Measurements from ENCODE around the gene ADAM11.

Gene ADAM11

DNA sequence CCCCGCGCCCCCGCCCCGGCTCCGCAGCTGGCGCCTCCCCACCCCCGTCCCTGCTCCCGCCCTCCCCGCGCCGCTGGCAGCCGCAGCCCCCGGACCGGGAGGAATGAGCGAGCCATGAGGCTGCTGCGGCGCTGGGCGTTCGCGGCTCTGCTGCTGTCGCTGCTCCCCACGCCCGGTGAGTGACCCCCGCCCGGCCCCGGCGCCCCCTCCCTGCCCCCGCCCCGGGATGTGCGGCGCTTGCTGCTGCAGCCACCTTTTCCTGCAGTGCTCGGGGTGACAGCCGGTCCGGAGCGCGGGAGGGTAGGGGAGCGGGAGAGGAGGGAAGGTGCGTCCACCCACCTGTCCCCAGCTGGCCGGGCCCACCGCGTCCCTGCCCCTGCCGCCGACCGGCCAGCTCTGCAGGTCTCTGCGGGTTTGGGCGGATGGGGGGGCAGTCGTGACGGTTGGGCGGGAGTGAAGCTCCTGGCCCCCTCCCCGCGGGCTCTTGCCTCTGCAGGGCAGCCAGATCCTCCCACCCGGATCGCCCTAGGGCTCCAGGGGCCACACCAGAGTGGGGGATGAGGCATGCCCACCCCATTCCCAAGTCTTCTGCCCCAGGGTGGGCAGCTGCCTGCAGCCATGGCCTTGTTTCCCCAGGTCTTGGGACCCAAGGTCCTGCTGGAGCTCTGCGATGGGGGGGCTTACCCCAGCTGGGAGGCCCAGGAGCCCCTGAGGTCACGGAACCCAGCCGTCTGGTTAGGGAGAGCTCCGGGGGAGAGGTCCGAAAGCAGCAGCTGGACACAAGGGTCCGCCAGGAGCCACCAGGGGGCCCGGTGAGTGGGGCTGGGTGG is 513 bp downstream of the ADAM11 start:
- H3K9me3 ChIP-seq (replicated peaks; ENCODE audit: low read length) = no peaks in the 10 kb centered on the region
- H3K9ac ChIP-seq (ENCODE audit: low read depth, low read length) = no peak overlapping the region
- H3K4me1 ChIP-seq (ENCODE audit: control insufficient read depth, insufficient read depth, low read length) = peaks cover 8% of the 10 kb centered on the region
- H3K4me3 ChIP-seq (ENCODE audit: low read length) = peak overlapping the region; percentile 58
- H3K27me3 ChIP-seq (ENCODE audit: control insufficient read depth, insufficient read depth, low read length) = peaks cover 40% of the 10 kb centered on the region
- H3K4me2 ChIP-seq (ENCODE audit: low read length) = peak overlapping the region; percentile 73
- no peaks in the 10 kb centered on the region for H3K36me3 ChIP-seq (ENCODE audit: insufficient read depth, low read length)

DNA sequence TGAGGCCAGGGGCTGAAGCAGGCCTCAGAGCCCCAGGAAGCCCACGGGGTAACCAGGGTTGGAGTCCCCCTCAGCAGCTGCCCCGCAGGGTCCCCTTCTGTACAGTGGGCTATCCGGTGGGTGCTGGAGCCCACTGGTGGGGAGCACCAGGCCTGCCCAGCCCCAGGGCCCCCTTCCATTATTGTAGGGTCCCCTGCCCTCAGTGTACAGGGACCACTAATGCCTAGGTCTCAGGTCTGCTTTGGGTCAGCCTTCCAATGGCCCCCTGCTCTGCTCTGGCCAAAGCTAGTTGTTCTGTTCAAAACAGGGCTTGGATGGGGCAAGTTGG is 1.1 kb downstream of the ADAM11 start:
- H3K4me1 ChIP-seq (ENCODE audit: control insufficient read depth, insufficient read depth, low read length) = peaks cover 8% of the 10 kb centered on the region
- no peak overlapping the region for H3K4me2 ChIP-seq (ENCODE audit: low read length)
- no peak overlapping the region for H3K4me3 ChIP-seq (ENCODE audit: low read length)
- peaks cover 44% of the 10 kb centered on the region for H3K27me3 ChIP-seq (ENCODE audit: control insufficient read depth, insufficient read depth, low read length)
- no peaks in the 10 kb centered on the region for H3K9me3 ChIP-seq (replicated peaks; ENCODE audit: low read length)
- no peak overlapping the region for H3K9ac ChIP-seq (ENCODE audit: low read depth, low read length)
- no peaks in the 10 kb centered on the region for H3K36me3 ChIP-seq (ENCODE audit: insufficient read depth, low read length)

DNA sequence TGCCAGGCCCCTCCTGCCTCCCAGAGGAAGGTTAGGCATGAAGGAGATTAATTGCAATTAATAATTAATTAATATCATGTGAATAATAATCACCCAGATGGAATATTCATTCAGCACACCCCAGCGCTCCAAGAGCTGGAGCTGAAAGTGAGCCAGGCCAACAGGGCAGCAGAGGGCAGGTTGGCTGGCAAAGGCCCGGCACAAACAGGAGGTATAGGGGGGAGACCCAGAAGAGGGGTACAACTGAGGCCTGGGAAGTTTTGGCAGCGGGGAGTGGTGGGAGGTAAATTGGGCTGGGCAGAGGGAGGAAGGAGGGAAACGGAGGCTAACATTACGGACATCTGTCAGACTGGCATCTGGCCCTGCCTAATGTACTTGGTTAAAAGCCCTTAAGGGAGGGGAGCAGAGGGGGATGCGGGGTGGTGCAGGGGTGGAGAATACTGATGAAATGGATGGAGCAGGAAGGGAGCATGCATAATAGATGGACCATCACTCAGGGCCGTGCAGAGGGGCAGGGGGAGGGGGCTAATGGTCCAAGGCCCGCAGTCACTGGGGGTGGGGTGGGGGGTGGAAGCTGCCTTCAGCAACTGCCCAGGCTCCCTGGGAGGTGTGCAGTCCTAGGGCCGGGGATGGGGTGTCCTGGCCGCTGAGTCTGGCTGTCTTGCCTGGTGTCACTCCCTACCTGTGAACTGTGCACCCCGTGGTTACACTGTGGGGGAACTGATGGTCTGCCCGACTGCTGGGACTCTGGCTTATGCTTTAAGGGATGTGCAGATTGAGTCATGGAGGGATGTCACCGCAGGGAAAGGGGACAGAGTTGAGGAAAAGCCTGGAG is 1.9 kb downstream of the ADAM11 start:
- Histone ChIP-seq H3K36me3 (ENCODE audit: insufficient read depth, low read length) (no peaks in the 10 kb centered on the region), H3K4me3 (ENCODE audit: low read length) (no peak overlapping the region), H3K27me3 (ENCODE audit: control insufficient read depth, insufficient read depth, low read length) (peaks cover 44% of the 10 kb centered on the region), H3K9me3 (replicated peaks; ENCODE audit: low read length) (no peaks in the 10 kb centered on the region), H3K9ac (ENCODE audit: low read depth, low read length) (no peak overlapping the region), H3K4me2 (ENCODE audit: low read length) (no peak overlapping the region), H3K4me1 (ENCODE audit: control insufficient read depth, insufficient read depth, low read length) (peaks cover 8% of the 10 kb centered on the region)

DNA sequence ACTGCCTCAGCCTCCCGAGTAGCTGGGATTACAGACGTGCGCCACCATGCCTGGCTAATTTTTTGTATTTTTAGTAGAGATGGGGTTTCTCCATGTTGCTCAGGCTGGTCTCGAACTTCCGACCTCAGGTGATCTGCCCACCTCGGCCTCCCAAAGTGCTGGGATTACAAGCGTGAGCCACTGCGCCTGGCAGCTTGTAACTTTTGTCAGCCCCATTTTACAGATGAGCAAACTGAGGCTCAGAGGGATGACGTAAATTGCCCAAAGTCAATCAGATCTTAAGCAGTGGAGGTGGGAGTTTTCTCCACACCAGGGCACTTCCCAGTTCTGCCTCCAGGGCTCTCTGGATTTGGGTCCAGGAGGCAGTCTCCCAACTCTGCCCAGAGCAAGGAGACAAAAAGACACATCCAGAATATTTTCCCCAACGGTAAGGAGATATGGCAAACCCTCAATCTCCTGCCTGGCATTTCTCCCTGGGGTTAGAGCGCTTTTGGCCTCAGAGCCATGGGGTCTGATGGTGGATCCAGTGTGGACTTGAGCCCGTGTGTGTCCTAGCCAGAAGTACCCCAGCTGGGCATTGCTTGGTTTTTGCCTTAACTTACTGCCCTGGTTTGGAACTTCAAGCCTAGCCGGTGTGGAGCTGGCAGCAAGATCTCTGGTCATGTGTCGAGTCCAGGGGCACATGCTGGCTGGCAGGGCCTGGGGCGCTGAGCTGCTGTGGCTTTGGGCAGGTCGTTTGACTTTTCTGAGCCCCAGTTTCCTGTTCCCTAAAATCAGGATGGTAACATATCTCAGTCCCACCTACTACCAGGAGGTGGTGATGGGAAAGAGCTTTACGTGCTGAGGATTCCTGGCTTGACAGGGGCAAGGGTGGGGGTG is 3.4 kb downstream of the ADAM11 start:
- Histone ChIP-seq H3K36me3 (ENCODE audit: insufficient read depth, low read length) (no peaks in the 10 kb centered on the region), H3K4me1 (ENCODE audit: control insufficient read depth, insufficient read depth, low read length) (peaks cover 8% of the 10 kb centered on the region), H3K4me3 (ENCODE audit: low read length) (no peak overlapping the region), H3K9ac (ENCODE audit: low read depth, low read length) (no peak overlapping the region), H3K9me3 (replicated peaks; ENCODE audit: low read length) (no peaks in the 10 kb centered on the region), H3K4me2 (ENCODE audit: low read length) (no peak overlapping the region), H3K27me3 (ENCODE audit: control insufficient read depth, insufficient read depth, low read length) (peaks cover 53% of the 10 kb centered on the region)

DNA sequence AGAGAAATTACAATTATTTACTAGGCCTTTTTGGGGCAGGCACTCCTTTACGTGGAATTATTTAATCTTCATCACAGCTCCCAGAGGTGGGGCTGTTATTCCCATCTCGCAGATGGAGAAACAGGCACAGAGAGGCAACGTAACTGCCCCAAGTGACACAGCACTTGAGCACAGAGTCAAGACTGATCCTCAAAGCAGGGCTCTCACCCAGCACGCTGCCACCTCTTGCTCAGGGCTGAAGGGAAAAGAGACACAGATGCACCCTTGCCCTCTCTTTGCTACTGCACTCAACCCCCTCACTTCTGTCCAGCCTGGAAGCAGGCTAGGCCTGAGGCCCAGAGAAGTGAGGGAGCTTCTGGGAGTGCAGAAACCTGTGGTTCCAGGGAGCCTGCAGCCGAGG is 4.4 kb downstream of the ADAM11 start:
- H3K4me2 ChIP-seq (ENCODE audit: low read length) = no peak overlapping the region
- H3K4me3 ChIP-seq (ENCODE audit: low read length) = no peak overlapping the region
- no peak overlapping the region for H3K9ac ChIP-seq (ENCODE audit: low read depth, low read length)
- peaks cover 44% of the 10 kb centered on the region for H3K27me3 ChIP-seq (ENCODE audit: control insufficient read depth, insufficient read depth, low read length)
- H3K36me3 ChIP-seq (ENCODE audit: insufficient read depth, low read length) = no peaks in the 10 kb centered on the region
- peaks cover 8% of the 10 kb centered on the region for H3K4me1 ChIP-seq (ENCODE audit: control insufficient read depth, insufficient read depth, low read length)
- H3K9me3 ChIP-seq (replicated peaks; ENCODE audit: low read length) = no peaks in the 10 kb centered on the region

DNA sequence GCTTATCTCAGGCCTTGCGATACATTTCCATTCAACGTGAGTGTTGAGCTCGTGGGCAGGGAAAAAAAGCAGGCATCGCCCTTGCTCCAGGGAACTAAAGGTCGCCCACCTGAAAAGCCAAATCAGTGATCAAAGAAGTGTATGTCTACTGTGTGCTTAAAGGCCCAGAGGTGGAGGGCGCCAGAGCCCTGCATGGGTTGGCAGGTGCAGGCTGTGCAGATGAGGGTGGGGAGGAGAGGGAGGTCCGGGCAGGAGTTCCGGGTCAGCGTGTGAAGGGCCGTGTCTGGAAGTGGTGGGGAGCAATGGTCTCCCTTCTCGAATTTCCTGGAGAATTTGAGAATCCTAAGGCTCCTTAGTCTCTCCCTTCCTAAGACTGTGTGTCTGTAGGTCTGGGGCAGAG is 7.2 kb downstream of the ADAM11 start:
- no peak overlapping the region for H3K4me3 ChIP-seq (ENCODE audit: low read length)
- peaks cover 29% of the 10 kb centered on the region for H3K27me3 ChIP-seq (ENCODE audit: control insufficient read depth, insufficient read depth, low read length)
- H3K9me3 ChIP-seq (replicated peaks; ENCODE audit: low read length) = no peaks in the 10 kb centered on the region
- H3K36me3 ChIP-seq (ENCODE audit: insufficient read depth, low read length) = no peaks in the 10 kb centered on the region
- H3K4me1 ChIP-seq (ENCODE audit: control insufficient read depth, insufficient read depth, low read length) = no peaks in the 10 kb centered on the region
- H3K4me2 ChIP-seq (ENCODE audit: low read length) = no peak overlapping the region
- H3K9ac ChIP-seq (ENCODE audit: low read depth, low read length) = no peak overlapping the region

DNA sequence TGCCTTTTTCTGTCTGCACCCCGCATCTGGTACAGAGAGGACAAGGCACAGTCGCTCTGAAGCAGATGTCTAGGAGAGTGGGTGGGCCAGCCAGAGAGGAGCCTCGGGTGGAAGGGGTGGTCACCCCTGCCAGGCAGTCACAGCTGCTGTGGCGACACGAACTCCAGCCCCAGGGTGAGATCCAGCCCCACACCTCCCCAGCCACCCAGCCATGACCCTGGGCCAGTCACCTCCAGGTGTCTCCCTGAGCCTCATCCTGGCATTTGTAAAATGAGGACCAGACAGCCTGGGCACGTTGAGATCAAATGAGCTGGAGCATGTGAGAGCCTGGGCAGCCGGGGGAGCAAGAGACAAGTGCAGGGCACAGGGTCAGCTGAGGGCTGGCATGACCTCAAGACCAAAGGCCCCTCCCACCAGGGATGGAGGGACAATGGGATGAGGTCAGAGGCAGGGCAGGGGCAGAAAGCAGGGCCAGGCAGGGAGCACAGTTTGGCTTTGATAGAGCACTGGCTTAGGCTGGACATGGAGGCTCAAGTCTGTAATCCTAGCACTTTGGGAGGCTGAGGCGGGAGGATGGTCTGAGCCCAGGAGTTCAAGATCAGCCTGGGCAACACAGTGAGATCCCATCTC is 7.7 kb downstream of the ADAM11 start:
- Histone ChIP-seq H3K36me3 (ENCODE audit: insufficient read depth, low read length) (no peaks in the 10 kb centered on the region), H3K27me3 (ENCODE audit: control insufficient read depth, insufficient read depth, low read length) (peaks cover 27% of the 10 kb centered on the region), H3K4me2 (ENCODE audit: low read length) (no peak overlapping the region), H3K4me3 (ENCODE audit: low read length) (no peak overlapping the region), H3K9ac (ENCODE audit: low read depth, low read length) (no peak overlapping the region), H3K9me3 (replicated peaks; ENCODE audit: low read length) (no peaks in the 10 kb centered on the region), H3K4me1 (ENCODE audit: control insufficient read depth, insufficient read depth, low read length) (no peaks in the 10 kb centered on the region)

DNA sequence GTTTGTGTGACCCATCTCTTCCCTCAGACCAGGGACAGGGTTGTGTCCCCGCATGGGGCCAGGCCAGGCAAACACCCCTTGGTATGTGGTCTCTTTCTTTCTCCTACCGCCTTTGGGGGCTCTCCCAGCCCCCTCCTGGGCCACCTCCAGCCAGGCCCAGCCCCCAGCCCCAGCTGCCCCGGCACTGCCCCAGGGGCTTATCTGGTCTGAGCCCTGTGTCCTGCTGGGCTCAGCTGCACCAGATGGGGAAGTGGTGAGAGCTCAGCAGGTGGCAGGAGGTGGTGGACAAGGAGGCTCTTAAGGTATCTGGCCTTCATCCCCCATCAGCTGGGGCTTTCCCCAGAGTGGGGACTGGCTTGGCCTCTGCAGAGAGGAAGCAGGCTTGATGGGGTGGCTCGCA is 8.7 kb downstream of the ADAM11 start:
- no peak overlapping the region for H3K9ac ChIP-seq (ENCODE audit: low read depth, low read length)
- H3K4me2 ChIP-seq (ENCODE audit: low read length) = no peak overlapping the region
- no peak overlapping the region for H3K4me3 ChIP-seq (ENCODE audit: low read length)
- H3K27me3 ChIP-seq (ENCODE audit: control insufficient read depth, insufficient read depth, low read length) = peaks cover 29% of the 10 kb centered on the region
- no peaks in the 10 kb centered on the region for H3K36me3 ChIP-seq (ENCODE audit: insufficient read depth, low read length)
- H3K4me1 ChIP-seq (ENCODE audit: control insufficient read depth, insufficient read depth, low read length) = no peaks in the 10 kb centered on the region
- H3K9me3 ChIP-seq (replicated peaks; ENCODE audit: low read length) = no peaks in the 10 kb centered on the region

DNA sequence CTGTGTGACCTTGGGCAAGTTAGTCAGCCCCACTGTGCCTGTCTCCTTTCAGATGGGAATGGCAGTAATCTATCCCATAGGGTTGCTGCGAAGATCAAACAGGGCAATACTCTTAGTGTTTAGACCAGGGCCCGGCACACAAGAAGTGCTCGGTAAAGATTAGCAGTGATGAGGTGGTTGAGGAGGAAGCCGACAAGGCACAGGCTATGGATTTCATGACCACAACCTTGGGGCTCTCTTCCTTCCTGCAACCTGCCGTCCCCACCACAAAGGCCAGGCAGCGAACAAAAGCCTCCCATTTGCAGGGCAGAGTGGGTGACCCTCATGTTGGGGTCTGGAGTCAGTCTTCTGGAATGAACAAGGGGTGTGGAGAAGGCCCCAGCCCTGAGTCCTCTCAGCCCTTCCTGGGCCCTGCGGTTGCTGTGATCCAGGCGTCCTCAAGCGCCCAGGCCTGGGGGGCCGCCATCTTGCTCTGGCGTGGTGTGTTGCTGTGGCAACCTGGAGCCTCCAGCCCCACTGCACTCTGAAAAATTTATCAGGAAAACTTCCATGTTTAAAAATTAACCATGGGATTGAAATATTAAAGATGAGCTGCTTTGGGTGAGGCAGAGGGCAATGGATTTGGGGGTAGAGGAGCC is 9.8 kb downstream of the ADAM11 start:
- Histone ChIP-seq H3K27me3 (ENCODE audit: control insufficient read depth, insufficient read depth, low read length) (peaks cover 41% of the 10 kb centered on the region), H3K4me3 (ENCODE audit: low read length) (no peak overlapping the region), H3K4me1 (ENCODE audit: control insufficient read depth, insufficient read depth, low read length) (no peaks in the 10 kb centered on the region), H3K4me2 (ENCODE audit: low read length) (no peak overlapping the region), H3K9me3 (replicated peaks; ENCODE audit: low read length) (no peaks in the 10 kb centered on the region), H3K36me3 (ENCODE audit: insufficient read depth, low read length) (no peaks in the 10 kb centered on the region), H3K9ac (ENCODE audit: low read depth, low read length) (no peak overlapping the region)

DNA sequence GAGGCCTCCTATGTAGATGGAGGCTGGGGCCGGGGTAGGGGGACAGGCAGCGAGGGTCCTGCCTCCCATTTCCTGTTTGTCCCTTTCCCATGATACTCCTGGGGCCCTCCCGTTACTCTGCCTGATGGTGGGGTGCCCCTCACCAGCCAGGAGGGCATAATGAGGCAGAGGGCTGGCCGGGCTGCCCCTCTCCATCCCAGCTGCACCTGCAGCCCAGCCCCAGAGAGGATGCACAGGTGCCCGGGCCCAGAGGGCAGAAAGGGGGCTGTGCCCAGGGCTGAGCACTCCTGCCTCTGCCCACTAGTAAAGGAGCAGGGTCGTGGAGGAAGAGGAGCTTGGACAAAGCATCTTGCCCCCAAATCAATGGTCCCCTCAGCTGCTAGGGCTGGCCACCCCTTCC is 10.4 kb downstream of the ADAM11 start:
- no peak overlapping the region for H3K4me2 ChIP-seq (ENCODE audit: low read length)
- H3K4me1 ChIP-seq (ENCODE audit: control insufficient read depth, insufficient read depth, low read length) = no peaks in the 10 kb centered on the region
- H3K36me3 ChIP-seq (ENCODE audit: insufficient read depth, low read length) = no peaks in the 10 kb centered on the region
- no peak overlapping the region for H3K4me3 ChIP-seq (ENCODE audit: low read length)
- no peak overlapping the region for H3K9ac ChIP-seq (ENCODE audit: low read depth, low read length)
- H3K9me3 ChIP-seq (replicated peaks; ENCODE audit: low read length) = no peaks in the 10 kb centered on the region
- H3K27me3 ChIP-seq (ENCODE audit: control insufficient read depth, insufficient read depth, low read length) = peaks cover 41% of the 10 kb centered on the region

All from skeletal muscle satellite cell (primary cell).